Measurements from ENCODE around the gene LIN28A. TPM values are rescaled to one million over a fixed set of nuclear protein-coding genes. Genes with fewer than 3 reads are reported as not detected.

Gene LIN28A
- polyA plus RNA-seq, 6 donors from 2014 or later = not detected

DNA sequence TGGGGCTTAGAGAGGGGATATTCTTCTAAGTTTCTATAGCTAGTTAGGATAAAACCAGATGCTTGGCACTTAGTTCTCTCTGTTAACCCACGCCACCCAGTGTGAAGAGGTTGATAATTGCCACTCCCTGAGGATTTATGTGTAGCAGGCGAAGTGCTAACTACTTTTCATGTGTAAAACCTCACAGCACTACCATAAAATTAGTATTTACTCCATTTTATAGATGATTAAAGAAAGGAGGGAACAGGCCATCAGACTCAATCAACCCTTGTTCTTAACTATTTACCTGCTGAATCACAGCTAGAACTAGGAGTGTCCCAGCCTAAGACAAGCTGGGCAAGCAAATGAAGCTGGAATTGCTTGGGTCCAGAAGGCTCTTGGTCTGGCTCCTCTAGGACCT, 8.9 kb downstream of the LIN28A start:
- Mint-ChIP-seq H3K27ac (no peak overlapping the region), H3K27me3 (peaks cover 18 to 30% (median 20%) of the 10 kb centered on the region in 3 donors), H3K4me3 (no peak overlapping the region), H3K4me1 (no peaks in the 10 kb centered on the region), H3K9me3 (no peaks in the 10 kb centered on the region), H3K36me3 (no peaks in the 10 kb centered on the region)
- no peak for DNase-seq
- ATAC-seq (ENCODE audit: low read depth in 2 of 2) = no peak

DNA sequence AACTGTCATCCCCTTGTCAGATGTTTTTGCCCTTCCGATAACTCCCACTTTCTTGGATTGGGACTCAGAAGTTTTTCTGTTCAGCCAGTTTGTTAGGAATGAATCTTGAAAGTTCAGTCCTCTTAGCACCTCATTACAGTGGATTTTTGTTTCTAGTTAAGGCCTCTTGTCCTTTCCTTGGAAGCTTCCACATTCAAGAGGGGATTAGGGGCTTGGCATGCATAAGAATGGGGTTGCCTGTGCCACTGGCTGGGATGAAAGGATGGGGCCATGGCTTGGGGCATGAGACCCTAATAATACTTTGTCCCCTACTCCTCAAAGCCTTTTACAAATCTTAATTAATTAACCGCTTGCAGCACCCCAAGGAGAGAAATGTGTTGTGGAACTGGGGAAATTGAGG, 19.1 kb downstream of the LIN28A start:
- DNase-seq = no peak
- peaks cover 6 to 17% (median 6%) of the 10 kb centered on the region in 3 donors for H3K27me3 Mint-ChIP-seq
- peak overlapping the region in 3 of 8 donors; percentile 62 to 97 (median 77) for H3K4me3 Mint-ChIP-seq
- no peaks in the 10 kb centered on the region for H3K36me3 Mint-ChIP-seq
- H3K9me3 Mint-ChIP-seq = no peaks in the 10 kb centered on the region
- H3K4me1 Mint-ChIP-seq = peaks cover 14 to 29% (median 20%) of the 10 kb centered on the region in 3 donors
- peak overlapping the region in 1 of 6 donors; percentile 34 for H3K27ac Mint-ChIP-seq
- no peak for ATAC-seq (ENCODE audit: low read depth in 2 of 2)

DNA sequence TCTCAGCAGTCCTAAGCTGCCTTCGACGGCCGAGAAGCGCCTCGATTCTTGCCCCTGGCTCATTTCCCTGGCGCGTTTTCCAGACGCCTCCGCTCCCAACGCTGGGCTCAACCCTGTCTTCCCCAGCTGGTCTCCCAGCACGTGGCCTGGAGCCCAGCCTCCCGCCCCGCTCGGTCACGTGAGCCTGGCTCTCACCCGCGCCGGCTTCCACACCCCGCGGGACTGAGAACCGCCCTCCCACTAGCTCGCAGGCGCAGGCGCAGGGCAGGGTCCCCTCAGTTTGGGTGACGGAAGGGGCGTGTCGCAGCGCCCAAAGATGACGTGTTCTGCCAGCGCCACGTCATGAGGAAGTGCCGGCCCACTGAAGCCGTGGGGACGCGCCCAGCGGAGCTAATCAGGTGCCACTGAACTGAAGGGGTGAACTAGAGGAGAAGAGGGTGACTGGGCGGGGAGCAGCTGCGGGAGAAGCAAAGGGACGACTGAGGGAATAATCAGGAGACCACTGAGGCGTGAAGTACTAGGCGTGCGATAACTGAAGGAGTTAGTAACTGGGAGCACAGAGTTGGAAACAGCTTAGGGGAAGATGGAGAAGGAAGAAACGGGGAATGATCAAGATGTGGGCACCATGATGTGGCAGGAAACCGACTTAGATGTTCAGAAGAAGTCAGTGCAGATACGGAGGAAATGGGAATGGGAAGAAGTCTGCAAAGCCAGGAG, 21.5 kb downstream of the LIN28A start, which contains the start of gene DHDDS:
Gene DHDDS (plus strand): TSS at position 343 of the 717 bp plus-strand sequence. CDS start 625 bp downstream, outside the sequence.
- H3K27ac Mint-ChIP-seq = peak within 1 kb of the TSS; percentile 94 to 99 (median 98)
- H3K4me1 Mint-ChIP-seq = peaks cover 14 to 29% (median 20%) of the 10 kb centered on the region in 3 donors
- H3K36me3 Mint-ChIP-seq = no peaks in the 10 kb centered on the region
- no peaks in the 10 kb centered on the region for H3K27me3 Mint-ChIP-seq
- peak; percentile 98 for DNase-seq
- H3K4me3 Mint-ChIP-seq = peak within 1 kb of the TSS; percentile 92 to 99 (median 97)
- H3K9me3 Mint-ChIP-seq = no peaks in the 10 kb centered on the region
- peak; percentile 92 to 93 for ATAC-seq (ENCODE audit: low read depth in 2 of 2)

DNA sequence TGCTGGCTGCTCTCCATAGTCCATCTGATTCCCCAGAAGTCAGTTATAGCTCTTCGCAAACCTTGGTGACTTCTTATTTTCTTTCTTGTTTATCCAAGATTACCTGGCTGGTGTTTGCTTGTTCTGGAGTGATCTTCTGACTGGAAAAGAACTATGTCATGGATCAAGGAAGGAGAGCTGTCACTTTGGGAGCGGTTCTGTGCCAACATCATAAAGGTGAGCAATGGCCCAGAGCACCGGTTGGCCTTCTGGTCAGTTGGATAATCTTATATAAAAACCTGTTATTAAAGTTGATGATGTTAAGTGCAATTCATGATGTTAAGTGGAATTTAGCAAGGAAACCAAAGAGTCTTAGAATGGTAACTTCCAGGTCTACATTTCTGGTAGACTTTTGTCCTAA, 22.2 kb downstream of the LIN28A start:
- H3K4me1 Mint-ChIP-seq = peaks cover 14 to 29% (median 20%) of the 10 kb centered on the region in 3 donors
- no peaks in the 10 kb centered on the region for H3K36me3 Mint-ChIP-seq
- ATAC-seq (ENCODE audit: low read depth in 2 of 2) (no peak), DNase-seq (no peak)
- H3K4me3 Mint-ChIP-seq = peak overlapping the region; percentile 92 to 99 (median 97)
- H3K27me3 Mint-ChIP-seq = no peaks in the 10 kb centered on the region
- no peaks in the 10 kb centered on the region for H3K9me3 Mint-ChIP-seq
- H3K27ac Mint-ChIP-seq = peak overlapping the region; percentile 84 to 99 (median 98)

DNA sequence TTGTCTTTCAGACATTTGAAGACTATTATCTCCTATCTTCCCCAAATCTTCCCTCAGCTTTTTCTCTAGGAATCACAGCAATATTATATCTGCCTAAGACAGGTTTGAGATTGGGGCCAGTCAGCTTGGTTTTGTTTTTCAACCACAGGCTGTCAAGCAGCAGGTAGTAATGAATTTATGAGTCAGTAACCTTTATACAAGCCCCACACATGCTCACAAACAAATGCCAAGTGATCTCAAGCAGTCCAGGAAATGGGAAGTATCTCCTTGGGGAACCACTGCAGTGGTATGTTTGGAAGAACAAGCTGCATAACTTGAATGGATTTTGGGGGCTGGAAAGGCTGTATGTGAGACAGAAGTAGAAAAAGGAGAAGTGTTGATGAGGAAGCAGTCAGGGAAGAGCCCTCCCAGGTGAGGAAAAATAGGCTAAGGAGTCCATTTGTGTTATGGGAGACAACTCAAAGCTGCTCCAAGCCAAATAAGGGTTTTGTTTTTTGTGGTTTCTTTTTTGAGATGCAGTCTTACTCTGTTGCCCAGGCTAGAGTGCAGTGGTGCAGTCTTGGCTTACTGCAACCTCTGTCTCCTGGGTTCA, 23.6 kb downstream of the LIN28A start:
- ATAC-seq (ENCODE audit: low read depth in 2 of 2) (no peak), DNase-seq (no peak)
- H3K4me3 Mint-ChIP-seq = peak overlapping the region in 1 of 8 donors; percentile 4
- H3K27ac Mint-ChIP-seq = peak overlapping the region in 3 of 6 donors; percentile 54 to 83 (median 66)
- peaks cover 14 to 31% (median 20%) of the 10 kb centered on the region in 3 donors for H3K4me1 Mint-ChIP-seq
- H3K36me3 Mint-ChIP-seq = no peaks in the 10 kb centered on the region
- H3K27me3 Mint-ChIP-seq = no peaks in the 10 kb centered on the region
- no peaks in the 10 kb centered on the region for H3K9me3 Mint-ChIP-seq

DNA sequence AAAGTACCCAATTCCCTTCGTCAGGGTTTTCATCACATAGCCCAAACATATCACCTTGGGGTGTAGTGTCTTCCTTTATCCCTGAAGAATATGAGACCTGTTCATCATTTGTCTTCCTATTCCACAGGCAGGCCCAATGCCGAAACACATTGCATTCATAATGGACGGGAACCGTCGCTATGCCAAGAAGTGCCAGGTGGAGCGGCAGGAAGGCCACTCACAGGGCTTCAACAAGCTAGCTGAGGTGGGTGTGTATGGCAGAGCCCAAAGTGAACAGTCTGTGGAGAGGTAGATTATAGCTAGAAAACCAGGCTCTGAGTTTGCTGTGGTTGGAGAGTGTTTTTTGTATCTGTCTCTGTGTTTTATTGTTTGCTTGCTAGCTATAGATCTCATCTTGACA, 27.4 kb downstream of the LIN28A start:
- DNase-seq (no peak), ATAC-seq (ENCODE audit: low read depth in 2 of 2) (no peak)
- Mint-ChIP-seq H3K9me3 (no peaks in the 10 kb centered on the region), H3K27ac (no peak overlapping the region), H3K4me1 (peaks cover 10 to 16% (median 11%) of the 10 kb centered on the region in 3 donors), H3K4me3 (no peak overlapping the region), H3K36me3 (peaks cover 9 to 15% of the 10 kb centered on the region in 2 donors), H3K27me3 (no peaks in the 10 kb centered on the region)

DNA sequence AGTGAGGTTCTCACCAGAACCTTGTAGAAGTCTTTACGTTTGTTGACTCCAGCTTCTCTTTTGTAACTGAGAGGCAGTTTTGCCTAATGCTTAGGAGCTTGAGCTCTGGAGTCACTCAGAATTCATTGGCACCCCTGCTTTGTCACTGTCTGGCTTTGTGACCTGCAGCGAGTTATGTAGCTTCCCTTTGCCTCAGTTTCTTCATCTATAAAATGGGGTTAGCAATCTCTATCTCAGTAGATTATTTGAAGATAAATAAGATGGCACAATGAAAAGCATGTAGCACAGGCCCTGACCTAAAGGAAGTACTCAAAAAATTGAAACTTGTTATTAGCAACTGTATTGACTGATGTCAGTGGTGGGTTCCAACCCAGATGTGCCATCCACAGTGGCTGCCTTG, 29.6 kb downstream of the LIN28A start:
- no peaks in the 10 kb centered on the region for H3K27me3 Mint-ChIP-seq
- H3K36me3 Mint-ChIP-seq = peaks cover 9 to 30% of the 10 kb centered on the region in 2 donors
- H3K27ac Mint-ChIP-seq = no peak overlapping the region
- DNase-seq = no peak
- no peaks in the 10 kb centered on the region for H3K9me3 Mint-ChIP-seq
- H3K4me1 Mint-ChIP-seq = peaks cover 2 to 6% (median 4%) of the 10 kb centered on the region in 3 donors
- no peak for ATAC-seq (ENCODE audit: low read depth in 2 of 2)
- H3K4me3 Mint-ChIP-seq = no peak overlapping the region

DNA sequence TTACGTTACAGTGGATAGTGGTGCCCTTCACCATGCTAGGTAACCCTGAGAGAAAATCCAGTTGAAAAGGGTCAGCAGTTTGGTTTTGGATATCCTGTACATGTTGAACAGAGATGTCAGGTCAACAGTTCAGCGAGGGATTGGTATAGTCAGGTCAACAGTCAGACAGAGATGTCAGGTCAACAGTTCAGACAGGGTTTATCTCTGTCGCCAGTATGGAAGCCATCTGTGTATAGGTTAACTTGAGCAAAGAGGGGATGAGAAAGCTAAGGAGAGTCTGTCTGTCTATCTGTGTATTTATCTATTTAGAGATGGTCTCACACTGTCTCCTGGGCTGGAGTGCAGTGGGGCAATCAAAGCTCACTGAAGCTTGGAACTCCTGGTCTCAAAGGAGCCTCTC, 39.3 kb downstream of the LIN28A start:
- DNase-seq (no peak), ATAC-seq (ENCODE audit: low read depth in 2 of 2) (no peak)
- H3K4me3 Mint-ChIP-seq = no peak overlapping the region
- no peaks in the 10 kb centered on the region for H3K9me3 Mint-ChIP-seq
- peaks cover 5 to 18% (median 10%) of the 10 kb centered on the region in 3 donors for H3K4me1 Mint-ChIP-seq
- no peaks in the 10 kb centered on the region for H3K27me3 Mint-ChIP-seq
- peaks cover 11 to 13% of the 10 kb centered on the region in 2 donors for H3K36me3 Mint-ChIP-seq
- no peak overlapping the region for H3K27ac Mint-ChIP-seq

DNA sequence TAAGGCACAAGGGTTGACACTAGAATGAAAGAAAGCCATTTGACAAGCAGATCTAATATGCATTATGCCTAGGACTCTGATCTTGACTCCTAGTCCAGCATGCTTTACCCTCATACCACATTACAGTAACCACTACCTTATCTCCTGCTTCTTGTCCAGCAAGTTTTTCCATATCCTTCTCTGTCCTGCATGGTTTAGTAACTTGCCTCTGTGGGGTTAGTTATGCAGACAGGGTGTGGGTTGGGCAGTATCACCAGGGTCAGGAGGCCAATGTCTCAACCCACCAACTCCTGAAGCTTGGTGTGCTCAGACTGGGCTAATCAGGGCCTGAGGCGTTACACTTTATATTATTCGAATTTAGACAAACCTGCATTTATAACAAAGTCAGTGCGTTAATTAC, 40.3 kb downstream of the LIN28A start:
- no peak overlapping the region for H3K27ac Mint-ChIP-seq
- H3K9me3 Mint-ChIP-seq = no peaks in the 10 kb centered on the region
- H3K36me3 Mint-ChIP-seq = peaks cover 5 to 13% of the 10 kb centered on the region in 2 donors
- no peaks in the 10 kb centered on the region for H3K27me3 Mint-ChIP-seq
- peak overlapping the region in 1 of 8 donors; percentile 19 for H3K4me3 Mint-ChIP-seq
- ATAC-seq (ENCODE audit: low read depth in 2 of 2) (no peak), DNase-seq (no peak)
- H3K4me1 Mint-ChIP-seq = peaks cover 5 to 18% (median 10%) of the 10 kb centered on the region in 3 donors

DNA sequence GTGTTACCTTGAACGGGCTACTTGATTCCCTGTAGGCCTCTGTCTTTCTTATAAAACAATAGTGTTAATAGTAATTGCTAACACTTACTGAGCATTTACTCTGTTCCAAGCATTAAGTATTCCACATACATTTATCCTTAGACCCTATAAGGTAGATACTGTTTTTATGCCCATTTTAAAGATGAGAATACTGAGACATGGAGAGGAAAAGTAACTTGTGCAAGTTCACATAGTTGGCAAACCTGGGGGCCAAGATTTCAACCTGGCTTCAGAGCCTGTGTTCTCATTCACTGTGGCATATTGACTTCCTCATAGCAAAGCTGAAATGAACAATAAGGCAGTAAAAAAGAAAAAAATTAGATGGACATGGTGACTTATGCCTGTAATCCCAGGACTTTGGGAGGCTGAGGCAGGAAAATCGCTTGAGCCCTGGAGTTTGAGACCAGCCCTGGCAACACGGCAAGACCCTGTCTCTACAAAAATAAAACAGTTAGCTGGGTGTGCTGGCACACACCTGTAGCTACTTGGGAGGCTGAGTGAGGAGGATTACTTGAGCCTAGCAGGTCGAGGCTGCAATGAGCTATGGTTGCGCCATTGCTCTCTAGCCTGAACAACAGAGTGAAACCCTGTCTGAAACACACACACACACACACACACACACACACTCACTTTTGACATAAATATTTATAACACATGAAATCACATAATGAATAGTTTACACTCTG, 42.0 kb downstream of the LIN28A start:
- Mint-ChIP-seq H3K27me3 (no peaks in the 10 kb centered on the region), H3K27ac (no peak overlapping the region), H3K36me3 (peaks cover 2 to 11% of the 10 kb centered on the region in 2 donors), H3K9me3 (no peaks in the 10 kb centered on the region), H3K4me1 (peaks cover 1 to 5% (median 2%) of the 10 kb centered on the region in 3 donors), H3K4me3 (no peak overlapping the region)
- ATAC-seq (ENCODE audit: low read depth in 2 of 2) (no peak), DNase-seq (no peak)

DNA sequence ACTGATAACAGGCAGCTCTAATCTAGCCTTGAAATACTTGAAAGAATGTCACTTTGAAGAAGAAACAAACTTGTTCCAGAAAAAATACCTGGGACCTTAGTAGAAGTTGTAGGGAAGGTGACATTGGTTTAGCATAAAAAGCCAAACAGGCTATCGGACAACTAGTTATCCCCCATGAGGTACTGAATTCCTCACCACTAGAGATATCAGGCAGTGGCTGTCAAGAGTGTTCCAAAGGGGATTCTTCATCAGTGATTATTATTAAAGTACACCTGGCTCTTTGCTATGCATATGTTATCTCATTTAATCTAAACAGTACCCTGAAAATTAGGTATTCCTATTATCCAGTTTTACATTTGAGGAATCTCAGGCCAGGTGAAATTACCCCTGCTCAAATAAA, 48.5 kb downstream of the LIN28A start:
- Mint-ChIP-seq H3K27ac (no peak overlapping the region), H3K4me3 (no peak overlapping the region), H3K4me1 (no peaks in the 10 kb centered on the region), H3K27me3 (no peaks in the 10 kb centered on the region), H3K9me3 (no peaks in the 10 kb centered on the region), H3K36me3 (peaks cover 11 to 15% of the 10 kb centered on the region in 2 donors)
- DNase-seq (no peak), ATAC-seq (ENCODE audit: low read depth in 2 of 2) (no peak)

DNA sequence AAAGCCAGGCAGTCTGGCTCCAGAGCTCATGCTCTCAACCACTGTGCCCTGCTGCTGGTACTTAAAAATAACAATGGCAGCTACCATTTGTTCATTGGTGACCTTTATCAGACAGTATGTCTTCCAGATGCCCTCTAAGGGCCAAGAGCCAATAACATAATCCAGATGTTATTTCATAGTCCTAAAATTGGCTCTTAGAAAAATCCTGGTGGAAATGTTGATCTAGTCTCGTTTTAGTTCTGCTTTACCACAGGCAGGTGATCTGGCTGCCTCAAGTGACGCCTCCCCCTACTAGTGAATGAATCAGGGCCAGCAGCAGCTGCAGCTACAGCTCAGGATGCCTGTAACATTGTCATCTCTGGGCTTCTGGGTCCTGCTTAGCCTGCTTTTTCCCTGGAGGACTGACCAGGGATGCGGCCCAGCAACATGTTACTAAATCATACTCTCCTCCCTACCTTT, 49.0 kb downstream of the LIN28A start:
- no peak for ATAC-seq (ENCODE audit: low read depth in 2 of 2)
- Mint-ChIP-seq H3K4me1 (no peaks in the 10 kb centered on the region), H3K4me3 (no peak overlapping the region), H3K27ac (peak overlapping the region in 2 of 6 donors; percentile 5 to 65), H3K36me3 (peaks cover 13 to 16% of the 10 kb centered on the region in 2 donors), H3K9me3 (no peaks in the 10 kb centered on the region), H3K27me3 (no peaks in the 10 kb centered on the region)
- no peak for DNase-seq

DNA sequence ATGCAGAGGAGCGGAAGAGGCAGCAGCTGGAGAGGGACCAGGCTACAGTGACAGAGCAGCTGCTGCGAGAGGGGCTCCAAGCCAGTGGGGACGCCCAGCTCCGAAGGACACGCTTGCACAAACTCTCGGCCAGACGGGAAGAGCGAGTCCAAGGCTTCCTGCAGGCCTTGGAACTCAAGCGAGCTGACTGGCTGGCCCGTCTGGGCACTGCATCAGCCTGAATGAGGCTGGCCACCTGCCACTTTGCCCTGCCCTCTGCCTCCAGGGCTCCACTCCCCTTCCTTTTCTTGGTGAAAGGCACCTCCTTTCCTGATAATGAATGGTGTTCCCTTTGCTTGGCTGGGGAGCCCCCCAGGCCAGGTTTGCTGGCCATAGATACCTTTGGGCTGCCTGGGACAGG, 58.3 kb downstream of the LIN28A start:
- Mint-ChIP-seq H3K36me3 (peaks cover 13 to 14% of the 10 kb centered on the region in 2 donors), H3K9me3 (no peaks in the 10 kb centered on the region), H3K4me1 (peaks cover 21 to 30% (median 27%) of the 10 kb centered on the region in 3 donors)

More for the DNA sequence above, 58.3 kb downstream of the LIN28A start:
- H3K27me3 Mint-ChIP-seq = no peaks in the 10 kb centered on the region
- no peak overlapping the region for H3K4me3 Mint-ChIP-seq
- DNase-seq (no peak), ATAC-seq (ENCODE audit: low read depth in 2 of 2) (no peak)
- peak overlapping the region in 1 of 6 donors; percentile 48 for H3K27ac Mint-ChIP-seq

All from naive B cell (primary cell).